Stimulated activated CD8-positive, alpha-beta memory T cell treated with anti-CD3 and anti-CD28 coated beads, Interleukin-4, amount 100 ng/mL, for 24 hours (primary cell): ENCODE measurements around the gene CPA2.

Source experiments
- DNase-seq: peaks from one replicate; pipeline ENCODE4 v3.0.0-alpha.2; 2020; ENCODE audit warnings: low read depth

Gene CPA2

GRCh38 chr7:130254555-130254954, 12.1 kb upstream of the CPA2 start:
- DNase-seq: no peak

GRCh38 chr7:130256704-130257103, 10.0 kb upstream of the CPA2 start:
- DNase-seq: no peak

- DNase-seq: no peak
Measured at GRCh38 chr7:130258494-130259078, 8.1 kb upstream of the CPA2 start.

GRCh38 chr7:130262448-130262847, 4.2 kb upstream of the CPA2 start:
- DNase-seq: no peak

DNA sequence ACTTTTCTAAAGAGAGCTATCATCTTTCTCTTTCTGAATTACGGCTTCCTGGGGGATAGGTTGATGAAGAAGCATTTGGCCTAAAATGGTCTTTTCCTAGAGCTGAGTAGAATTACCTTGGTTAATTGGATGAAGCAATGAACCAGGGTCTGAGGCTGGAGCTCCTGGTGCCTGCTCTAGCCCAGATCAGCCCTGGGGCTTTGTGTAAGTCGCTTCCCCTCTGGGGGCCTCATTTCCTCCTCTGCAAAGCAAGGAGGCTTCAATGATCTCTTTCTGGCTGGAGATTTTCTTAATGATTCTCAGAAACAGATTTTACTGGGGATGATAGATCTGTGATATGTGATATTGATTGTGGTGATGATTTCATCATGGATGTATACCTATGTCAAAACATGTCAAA, 3.5 kb upstream of the CPA2 start:
- no peak for DNase-seq

- no peak for DNase-seq
Measured at GRCh38 chr7:130266961-130267321, 278 bp downstream of the CPA2 start.

- DNase-seq: no peak
Measured at GRCh38 chr7:130268463-130269317, 2.0 kb downstream of the CPA2 start.

- DNase-seq: no peak
Measured at GRCh38 chr7:130269318-130269694, 2.6 kb downstream of the CPA2 start.

DNA sequence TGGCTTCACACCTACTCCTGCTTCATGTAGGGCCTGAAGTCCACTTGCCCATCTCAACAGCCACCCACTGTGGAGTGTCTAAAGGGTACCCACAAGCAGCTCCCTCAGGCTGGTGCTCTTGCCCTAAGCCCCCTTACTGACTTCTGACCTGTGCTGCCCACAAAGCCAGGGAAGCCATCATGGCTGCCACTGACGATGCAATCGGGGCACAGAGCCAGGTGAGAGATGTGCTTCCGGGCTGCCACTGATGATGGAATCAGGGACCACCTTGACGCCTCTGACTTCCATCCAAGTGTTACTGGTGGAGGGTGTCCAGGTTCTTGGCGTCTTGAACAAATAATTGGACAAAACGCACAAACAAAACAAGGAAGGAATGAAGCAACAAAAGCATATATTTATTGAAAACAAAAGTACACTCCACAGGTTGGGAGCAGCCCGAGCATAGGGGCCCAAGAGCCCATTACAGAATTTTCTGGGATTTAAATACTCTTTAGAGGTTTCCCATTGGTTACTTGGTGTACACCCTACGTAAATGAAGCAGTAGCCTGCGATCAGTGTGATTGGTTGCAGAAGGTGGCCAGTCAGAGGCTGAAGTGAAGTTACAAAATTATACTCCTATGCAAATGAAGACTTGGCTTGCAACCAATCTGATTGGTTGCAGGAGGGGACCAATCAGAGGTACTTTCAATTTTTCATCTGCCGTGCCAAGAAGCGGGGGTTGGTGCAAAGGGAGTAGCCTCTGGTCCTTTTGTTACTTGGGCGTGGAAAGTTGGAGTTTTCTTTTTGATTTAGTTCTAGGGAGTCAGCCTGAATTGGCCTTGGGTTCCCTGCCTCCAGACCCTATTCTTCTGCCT, 4.5 kb downstream of the CPA2 start:
- DNase-seq: no peak

GRCh38 chr7:130272381-130273080, 5.9 kb downstream of the CPA2 start:
- DNase-seq: no peak

GRCh38 chr7:130273081-130273932, 6.6 kb downstream of the CPA2 start:
- no peak for DNase-seq

DNA sequence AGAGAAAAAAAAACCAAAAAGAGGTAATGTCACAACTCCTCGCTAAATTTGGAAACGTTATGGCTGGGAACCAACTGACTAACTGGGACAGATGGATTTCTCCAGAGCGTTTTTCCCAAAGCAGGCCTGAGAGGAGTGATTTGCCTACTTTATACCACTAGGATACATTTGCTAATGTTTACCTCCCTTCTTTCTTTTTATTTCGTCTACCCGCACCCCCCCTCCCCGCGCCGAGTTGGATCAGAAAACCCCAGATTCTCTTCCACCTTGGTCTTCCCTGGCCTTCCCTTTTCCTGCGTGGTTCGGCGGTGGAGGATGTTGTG, 7.2 kb downstream of the CPA2 start:
- no peak for DNase-seq

DNA sequence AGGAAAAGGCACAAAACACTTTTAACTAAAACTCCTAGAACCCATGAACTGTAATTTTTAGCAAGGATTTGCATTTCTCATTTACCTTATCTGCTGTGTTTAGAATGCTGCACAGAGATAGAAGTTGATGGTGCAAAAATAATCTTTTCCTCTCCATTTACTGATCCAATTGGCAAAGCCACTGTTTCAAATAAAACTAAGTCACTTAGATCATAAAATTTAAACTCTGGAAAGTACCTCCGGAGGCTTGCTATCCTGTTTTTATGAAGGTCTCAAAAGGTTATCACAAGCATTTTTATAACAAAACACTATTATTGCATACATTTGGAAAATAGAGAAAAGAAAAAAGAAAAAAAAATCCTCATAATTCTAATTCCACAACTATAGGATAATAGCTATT, 7.6 kb downstream of the CPA2 start:
- DNase-seq: no peak

- no peak for DNase-seq
Measured at GRCh38 chr7:130274983-130275591, 8.4 kb downstream of the CPA2 start.

- DNase-seq: no peak
Measured at GRCh38 chr7:130275826-130276297, 9.2 kb downstream of the CPA2 start.

DNA sequence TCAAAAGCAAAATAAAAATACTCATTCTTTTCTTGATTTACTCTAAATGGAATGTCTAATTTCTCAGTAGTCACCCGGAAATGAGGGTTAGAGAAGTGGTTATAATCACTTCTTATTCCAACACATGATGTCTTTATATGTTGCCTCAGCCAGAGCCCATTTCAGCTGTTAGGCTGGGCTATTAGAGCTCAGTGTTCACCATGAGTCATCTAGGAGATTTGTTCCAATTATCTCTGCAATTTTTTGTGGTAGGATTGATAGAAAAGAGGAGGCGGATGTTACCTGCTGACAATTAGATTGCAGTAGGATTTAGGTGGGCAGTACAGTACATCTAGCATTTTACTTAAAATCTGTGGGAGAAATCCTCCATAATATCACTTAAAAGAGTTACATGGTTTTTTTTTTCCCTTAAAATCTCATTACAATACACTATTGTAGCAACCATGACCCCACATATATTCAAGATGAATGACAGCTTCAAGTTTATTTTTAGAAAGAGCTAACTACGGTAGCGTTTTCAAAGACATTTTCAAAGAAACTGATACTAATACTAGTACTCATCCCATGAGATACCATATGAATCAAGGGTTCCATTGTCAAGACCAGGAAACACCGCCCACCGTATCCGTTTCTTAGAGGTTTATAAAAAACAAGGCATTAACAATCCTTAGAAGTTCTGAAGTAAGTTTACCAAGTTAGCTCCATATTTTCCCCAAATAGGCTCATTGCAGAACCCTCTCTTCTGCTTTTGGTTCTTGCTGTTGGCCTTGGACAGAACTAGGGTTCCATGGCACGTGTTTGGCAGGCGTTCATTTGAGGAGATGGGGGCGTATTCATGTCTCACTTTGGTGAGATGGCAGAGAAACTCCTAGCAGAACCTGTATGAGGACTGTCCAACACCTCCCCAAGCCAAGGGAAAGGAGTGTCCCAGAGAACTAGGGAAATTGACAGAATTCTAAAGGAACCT, 10.4 kb downstream of the CPA2 start:
- no peak for DNase-seq

- no peak for DNase-seq
Measured at GRCh38 chr7:130277763-130278643, 11.3 kb downstream of the CPA2 start.

- DNase-seq: no peak
Measured at GRCh38 chr7:130278860-130279259, 12.2 kb downstream of the CPA2 start.

DNA sequence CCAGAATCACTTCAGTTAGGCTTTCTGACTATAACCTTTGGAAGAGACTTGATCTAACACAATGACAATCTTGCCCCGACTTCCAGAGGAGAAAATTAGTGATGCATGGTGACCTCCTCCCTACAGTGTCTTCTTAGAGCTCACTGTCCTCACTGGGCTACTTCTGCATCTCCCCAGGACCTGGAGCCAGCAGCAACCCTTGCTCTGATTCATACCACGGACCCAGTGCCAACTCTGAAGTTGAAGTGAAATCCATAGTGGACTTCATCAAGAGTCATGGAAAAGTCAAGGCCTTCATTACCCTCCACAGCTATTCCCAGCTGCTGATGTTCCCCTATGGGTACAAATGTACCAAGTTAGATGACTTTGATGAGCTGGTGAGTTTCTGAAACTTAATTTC, 12.6 kb downstream of the CPA2 start:
- no peak for DNase-seq
